H1 (cell line): ENCODE data around the gene CELF1. TPM values are rescaled to one million over a fixed set of nuclear protein-coding genes. Genes with fewer than 3 reads are reported as not detected.

Experiments
- CHD7 ChIP-seq: fragments of 300-600 bp; sonication (generic); IDR thresholded peaks from 2 replicates; pipeline ENCODE4 v1.7.1; 2012; ENCODE audit warnings: low read length, moderate library complexity, mild to moderate bottlenecking, inconsistent platforms; ENCODE audit not compliant: insufficient replicate concordance
- polyA plus RNA-seq, 7 experiments: library from polyadenylated mRNA; depleted of rRNA in 3 of 7; stranded (reverse) in 5 of 7; unstranded in 2 of 7; fragments of >200 nt in 5 of 7; fragments of 200-250 nt in 2 of 7; gene quantifications; 1 replicate in 5 of 7; 2 replicates in 1 of 7; 4 replicates in 1 of 7; pipeline versions ENCODE4 v1.2.1 to v1.2.3, GENCODE V29; 2011 to 2013; ENCODE audit warnings: missing spikeins in 2 of 7, mixed read lengths in 2 of 7
- total RNA-seq: library from RNA; stranded (reverse); fragmentation: NEBNext Ultra II Directional; extraction: Animal tissue kit (Norgen Biotek cat#: 25700); gene quantifications from 2 replicates; pipeline ENCODE4 v1.2.1, GENCODE V29; 2021

CELF1 gene
- total and polyA plus RNA-seq, 2 of the 8 experiments (the other 6 are each of a cell fraction or from before 2014, with no cell fraction given): 131 to 197 TPM

- no peak for TF ChIP-seq CHD7
These were observed 86.2 kb downstream of the CELF1 start (continued) for GRCh38 chr11:47466701-47467250.
